GM12878 (cell line): ENCODE data around the gene DCAF6. TPM values are rescaled to one million over a fixed set of nuclear protein-coding genes. Genes with fewer than 3 reads are reported as not detected.

Experiments used
- ATAC-seq: fragments of 200-7000 bp; cut with Tn5 transposase; 3 replicates; pipeline ENCODE4 v1.9.1; 2020; ENCODE audit warnings: mild to moderate bottlenecking, moderate library complexity
- BruUV-seq: library from RNA; stranded (reverse); fragments of 400-500 nt; replicated peaks from 2 replicates; lab custom pipeline; 2021; lab: Mats Ljungman, UMichigan
- CTCF ChIA-PET: fragments of 300-600 bp; sonication (Branson Sonifier 250); formaldehyde crosslinking; extraction: SDS; loops from one replicate; lab custom pipeline; 2021; ENCODE audit warnings: inconsistent platforms; lab: Yijun Ruan, JAX
- POLR2A ChIA-PET: fragments of 350-600 bp; formaldehyde crosslinking; extraction: SDS; loops from one replicate; lab custom pipeline; 2021; ENCODE audit warnings: inconsistent platforms; lab: Charles Lee
- RAD21 ChIA-PET: fragments of 300-600 bp; sonication (Branson Sonifier 250); formaldehyde crosslinking; loops from one replicate; lab custom pipeline; 2023; ENCODE audit warnings: antibody characterized with exemption; ENCODE audit not compliant: unreplicated experiment; lab: Charles Lee
- SMC1A ChIA-PET: fragments of 300-600 bp; sonication (Branson Sonifier 250); formaldehyde crosslinking; loops from one replicate; lab custom pipeline; 2023; ENCODE audit not compliant: unreplicated experiment, uncharacterized antibody; lab: Charles Lee
- DNase-seq: peaks from one replicate; pipeline ENCODE4 v3.0.0-alpha.2; 2011; ENCODE audit warnings: low read depth, low spot score
- FAIRE-seq: peaks from 3 replicates; lab custom pipeline; 2011; peaks lifted over from hg19 to GRCh38; lab: Jason Lieb, UNC
- H2AFZ ChIP-seq: 2 replicates; pipeline ENCODE4 v1.6.0; 2011; ENCODE audit warnings: low read depth, low read length, control low read depth; ENCODE audit not compliant: control insufficient read depth
- H3K27ac ChIP-seq: 2 replicates; pipeline ENCODE4 v1.5.1; 2011; ENCODE audit warnings: control low read depth; ENCODE audit not compliant: control insufficient read depth, insufficient read depth
- H3K27me3 ChIP-seq, 2 experiments: replicated peaks in 1 of 2; 2 replicates each; pipeline versions ENCODE4 v1.6.0 to v1.6.1; 2011; ENCODE audit warnings: low read length in 1 of 2; ENCODE audit not compliant: control insufficient read depth in 2 of 2, insufficient read depth in 2 of 2
- H3K36me3 ChIP-seq, 2 experiments: 2 replicates each; pipeline ENCODE4 v1.5.1; 2011; ENCODE audit warnings: low read length in 1 of 2; ENCODE audit not compliant: control insufficient read depth in 2 of 2, insufficient read depth in 2 of 2
- H3K4me1 ChIP-seq: 2 replicates; pipeline ENCODE4 v1.6.1; 2011; ENCODE audit warnings: mild to moderate bottlenecking, low read length, moderate library complexity, mixed read lengths; ENCODE audit not compliant: control insufficient read depth, insufficient read depth
- H3K4me2 ChIP-seq: 2 replicates; pipeline ENCODE4 v1.6.0; 2011; ENCODE audit warnings: control low read depth; ENCODE audit not compliant: control insufficient read depth, insufficient read depth
- H3K4me3 ChIP-seq: fragments of 200-600 bp; sonication (generic); 2 replicates; pipeline ENCODE4 v1.5.1; 2016
- H3K79me2 ChIP-seq: 2 replicates; pipeline ENCODE4 v1.6.0; 2011; ENCODE audit warnings: low read length; ENCODE audit not compliant: control insufficient read depth, insufficient read depth
- H3K9ac ChIP-seq: 2 replicates; pipeline ENCODE4 v1.8.0; 2011; ENCODE audit warnings: low read length, control low read depth, mixed read lengths; ENCODE audit not compliant: control insufficient read depth, insufficient read depth
- H3K9me3 ChIP-seq: replicated peaks from 3 replicates; pipeline ENCODE4 v1.5.1; 2011; ENCODE audit warnings: mild to moderate bottlenecking, low read length; ENCODE audit not compliant: control insufficient read depth, insufficient read depth
- H4K20me1 ChIP-seq: 2 replicates; pipeline ENCODE4 v1.6.0; 2011; ENCODE audit not compliant: control insufficient read depth, insufficient read depth
- CBFB ChIP-seq: IDR thresholded peaks from 2 replicates; pipeline ENCODE4 v1.6.1; 2016; ENCODE audit warnings: antibody characterized with exemption, low read depth
- CBX3 ChIP-seq: fragments of 200-600 bp; sonication (generic); IDR thresholded peaks from 2 replicates; pipeline ENCODE4 v1.6.1; 2016; ENCODE audit warnings: low read depth, borderline replicate concordance
- ESRRA ChIP-seq: IDR thresholded peaks from 2 replicates; pipeline ENCODE4 v1.6.1; 2012; ENCODE audit warnings: mild to moderate bottlenecking, low read length, improper control_type of control experiment
- ETV6 ChIP-seq, 2 experiments: fragments of 450-650 bp in 1 of 2; IDR thresholded peaks in 1 of 2; conservative IDR thresholded peaks in 1 of 2; 2 replicates each; pipeline ENCODE4 v1.6.1; 2014; ENCODE audit warnings: antibody characterized with exemption in 1 of 2, borderline replicate concordance in 1 of 2, low read depth in 1 of 2, mild to moderate bottlenecking in 1 of 2, moderate library complexity in 1 of 2
- FOXK2 ChIP-seq: fragments of 450-650 bp; IDR thresholded peaks from 2 replicates; pipeline ENCODE4 v1.6.1; 2017; ENCODE audit warnings: mild to moderate bottlenecking, moderate library complexity
- LARP7 ChIP-seq: fragments of 450-650 bp; IDR thresholded peaks from 2 replicates; pipeline ENCODE4 v1.6.1; 2017; ENCODE audit warnings: mild to moderate bottlenecking
- MXI1 ChIP-seq: fragments of 150-350 bp; IDR thresholded peaks from 2 replicates; pipeline ENCODE4 v1.6.1; 2011; ENCODE audit warnings: low read depth, mild to moderate bottlenecking, inconsistent platforms, low read length, improper control_type of control experiment
- POLR2AphosphoS5 ChIP-seq: IDR thresholded peaks from 2 replicates; pipeline ENCODE4 v1.6.1; 2011; ENCODE audit warnings: mild to moderate bottlenecking, low read length, inconsistent platforms
- RB1 ChIP-seq: fragments of 450-650 bp; formaldehyde crosslinking; IDR thresholded peaks from 2 replicates; pipeline ENCODE4 v1.6.1; 2017; ENCODE audit warnings: mild to moderate bottlenecking, borderline replicate concordance
- SMAD1 ChIP-seq: fragments of 450-650 bp; IDR thresholded peaks from 2 replicates; pipeline ENCODE4 v1.6.1; 2018; ENCODE audit warnings: mild to moderate bottlenecking, low read depth; ENCODE audit not compliant: partially characterized antibody
- SREBF2 ChIP-seq: IDR thresholded peaks from 2 replicates; pipeline ENCODE4 v1.6.1; 2012; ENCODE audit warnings: mild to moderate bottlenecking, low read length
- SUPT20H ChIP-seq: IDR thresholded peaks from 2 replicates; pipeline ENCODE4 v1.6.1; 2011; ENCODE audit warnings: low read depth, mild to moderate bottlenecking, low read length, moderate library complexity, borderline replicate concordance; ENCODE audit not compliant: control insufficient read depth
- WRNIP1 ChIP-seq: IDR thresholded peaks from 2 replicates; pipeline ENCODE4 v1.6.1; 2011; ENCODE audit warnings: low read depth, low read length, improper control_type of control experiment, borderline replicate concordance
- ZZZ3 ChIP-seq: IDR thresholded peaks from 2 replicates; pipeline ENCODE4 v1.6.1; 2011; ENCODE audit warnings: low read depth; ENCODE audit not compliant: control insufficient read depth, insufficient read length
- WGBS: methylation state at CpG from one replicate; pipeline ENCODE4 v1.1.6; 2016; ENCODE audit warnings: low lambda C conversion rate; ENCODE audit not compliant: insufficient replicate concordance, insufficient coverage; ENCODE audit errors: missing lambda C conversion rate; 5-methylcytosine and 5-hydroxymethylcytosine counted together
- in situ Hi-C: fragments of 300-500 bp; cut with MboI; formaldehyde crosslinking; loops from 9 replicates; pipeline ENCODE4 v1.14.3; 2018; ENCODE audit warnings: mixed read lengths
- intact Hi-C: fragments of 100-400 bp; cut with micrococcal nuclease; formaldehyde crosslinking; loops from one replicate; pipeline ENCODE4 v1.14.2; 2022; ENCODE audit not compliant: unreplicated experiment
- polyA plus RNA-seq, 11 experiments: library from polyadenylated mRNA; depleted of rRNA in 4 of 11; unstranded in 6 of 11; stranded (reverse) in 5 of 11; fragments of >200 nt; fragmentation: Nextera tagmentation in 4 of 11; fragmentation: Illumina TruSeq in 1 of 11; extraction: Ambion mirVana in 4 of 11; extraction: Trizol in 1 of 11; gene quantifications; 1 replicate in 1 of 11; 2 replicates in 10 of 11; pipeline versions ENCODE4 v1.2.1 to v1.2.3, GENCODE V29; 2011 to 2016; ENCODE audit warnings: inconsistent platforms in 2 of 11, missing spikeins in 2 of 11, low read depth in 1 of 11
- total RNA-seq, 4 experiments: library from RNA; depleted of rRNA in 3 of 4; stranded (reverse); fragments of >200 nt in 3 of 4; fragmentation: Illumina TruSeq in 1 of 4; extraction: Trizol in 1 of 4; gene quantifications; 2 replicates each; pipeline versions ENCODE4 v1.2.1 to v1.2.3, GENCODE V29; 2013 to 2021
- TF ChIP-seq, protein P1 (sequence below): IDR thresholded peaks from 2 replicates; pipeline ENCODE4 v1.6.1; 2012; ENCODE audit warnings: improper control_type of control experiment, low read depth, low read length; ENCODE audit not compliant: insufficient replicate concordance
- TF ChIP-seq, protein P2 (sequence below), 3 experiments: IDR thresholded peaks in 2 of 3; conservative IDR thresholded peaks in 1 of 3; 2 replicates each; pipeline ENCODE4 v1.5.1; 2011; ENCODE audit warnings: low read depth in 3 of 3, low read length in 3 of 3, mild to moderate bottlenecking in 3 of 3, control low read depth in 2 of 3, moderate library complexity in 2 of 3, inconsistent platforms in 1 of 3, mixed read lengths in 1 of 3; ENCODE audit not compliant: control insufficient read depth in 2 of 3, insufficient read depth in 1 of 3; ENCODE audit errors: extremely low read depth in 1 of 3
- TF ChIP-seq, protein P3 (sequence below): fragments of 450-650 bp; IDR thresholded peaks from 2 replicates; pipeline ENCODE4 v1.6.1; 2014; ENCODE audit warnings: mild to moderate bottlenecking

DCAF6 gene
- total and polyA plus RNA-seq, 10 of the 15 experiments (the other 5 are each of a cell fraction or from before 2014, with no cell fraction given): 11.4 to 62.7 (median 33.0) TPM

DNA sequence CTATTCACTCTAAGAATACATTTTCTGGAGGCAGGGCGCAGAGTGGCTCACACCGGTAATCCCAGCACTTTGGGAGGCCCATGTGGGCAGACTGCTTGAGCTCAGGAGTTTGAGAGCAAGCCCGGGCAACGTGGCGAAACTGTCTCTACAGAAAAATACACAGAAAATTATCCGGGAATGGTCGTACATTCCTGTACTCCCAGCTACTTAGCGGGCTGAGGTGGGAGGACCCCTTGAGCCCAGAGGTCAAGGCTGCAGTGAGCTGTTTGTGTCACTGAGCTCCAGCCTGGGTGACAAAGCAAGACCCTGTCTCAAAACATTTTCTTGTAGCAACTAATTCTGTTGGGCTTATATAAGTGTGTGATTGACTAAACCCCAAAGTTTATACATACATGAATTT, 169.8 kb downstream of the DCAF6 start:
- WGBS: 34% methylated on average over 8 of the region's 8 CpGs
- no TSS peak for BruUV-seq
- no peaks in the 10 kb centered on the region for H3K4me1 ChIP-seq
- ChIA-PET CTCF (interaction anchor here (1.0 to 4.0 kb wide), 2 partner anchors 23 kb away, joined by 4 to 19 read pairs; no protein-coding TSS in a partner anchor), RAD21 (no interaction called here), SMC1A (no interaction called here), POLR2A (no interaction called here)
- H2AFZ ChIP-seq: no peak overlapping the region
- no peak overlapping the region for H3K4me3 ChIP-seq
- no peak overlapping the region for H3K4me2 ChIP-seq
- ATAC-seq (no peak), DNase-seq (no peak), FAIRE-seq (no peak)
- H3K79me2 ChIP-seq: no peaks in the 10 kb centered on the region
- no peak overlapping the region for H3K27ac ChIP-seq
- intact Hi-C loops (no loop called here), in situ Hi-C loops (no loop called here)
- H3K9me3 ChIP-seq: no peaks in the 10 kb centered on the region
- H4K20me1 ChIP-seq: no peaks in the 10 kb centered on the region
- H3K9ac ChIP-seq: no peak overlapping the region
- H3K36me3 ChIP-seq: no peaks in the 10 kb centered on the region
- H3K27me3 ChIP-seq: no peaks in the 10 kb centered on the region
- TF ChIP-seq ESRRA: no peak
- no peak for TF ChIP-seq ZZZ3
- no peak for TF ChIP-seq LARP7
- no peak for TF ChIP-seq WRNIP1
- TF ChIP-seq SMAD1: no peak
- TF ChIP-seq, protein P1, sequence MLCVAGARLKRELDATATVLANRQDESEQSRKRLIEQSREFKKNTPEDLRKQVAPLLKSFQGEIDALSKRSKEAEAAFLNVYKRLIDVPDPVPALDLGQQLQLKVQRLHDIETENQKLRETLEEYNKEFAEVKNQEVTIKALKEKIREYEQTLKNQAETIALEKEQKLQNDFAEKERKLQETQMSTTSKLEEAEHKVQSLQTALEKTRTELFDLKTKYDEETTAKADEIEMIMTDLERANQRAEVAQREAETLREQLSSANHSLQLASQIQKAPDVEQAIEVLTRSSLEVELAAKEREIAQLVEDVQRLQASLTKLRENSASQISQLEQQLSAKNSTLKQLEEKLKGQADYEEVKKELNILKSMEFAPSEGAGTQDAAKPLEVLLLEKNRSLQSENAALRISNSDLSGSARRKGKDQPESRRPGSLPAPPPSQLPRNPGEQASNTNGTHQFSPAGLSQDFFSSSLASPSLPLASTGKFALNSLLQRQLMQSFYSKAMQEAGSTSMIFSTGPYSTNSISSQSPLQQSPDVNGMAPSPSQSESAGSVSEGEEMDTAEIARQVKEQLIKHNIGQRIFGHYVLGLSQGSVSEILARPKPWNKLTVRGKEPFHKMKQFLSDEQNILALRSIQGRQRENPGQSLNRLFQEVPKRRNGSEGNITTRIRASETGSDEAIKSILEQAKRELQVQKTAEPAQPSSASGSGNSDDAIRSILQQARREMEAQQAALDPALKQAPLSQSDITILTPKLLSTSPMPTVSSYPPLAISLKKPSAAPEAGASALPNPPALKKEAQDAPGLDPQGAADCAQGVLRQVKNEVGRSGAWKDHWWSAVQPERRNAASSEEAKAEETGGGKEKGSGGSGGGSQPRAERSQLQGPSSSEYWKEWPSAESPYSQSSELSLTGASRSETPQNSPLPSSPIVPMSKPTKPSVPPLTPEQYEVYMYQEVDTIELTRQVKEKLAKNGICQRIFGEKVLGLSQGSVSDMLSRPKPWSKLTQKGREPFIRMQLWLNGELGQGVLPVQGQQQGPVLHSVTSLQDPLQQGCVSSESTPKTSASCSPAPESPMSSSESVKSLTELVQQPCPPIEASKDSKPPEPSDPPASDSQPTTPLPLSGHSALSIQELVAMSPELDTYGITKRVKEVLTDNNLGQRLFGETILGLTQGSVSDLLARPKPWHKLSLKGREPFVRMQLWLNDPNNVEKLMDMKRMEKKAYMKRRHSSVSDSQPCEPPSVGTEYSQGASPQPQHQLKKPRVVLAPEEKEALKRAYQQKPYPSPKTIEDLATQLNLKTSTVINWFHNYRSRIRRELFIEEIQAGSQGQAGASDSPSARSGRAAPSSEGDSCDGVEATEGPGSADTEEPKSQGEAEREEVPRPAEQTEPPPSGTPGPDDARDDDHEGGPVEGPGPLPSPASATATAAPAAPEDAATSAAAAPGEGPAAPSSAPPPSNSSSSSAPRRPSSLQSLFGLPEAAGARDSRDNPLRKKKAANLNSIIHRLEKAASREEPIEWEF: no peak
- no peak for TF ChIP-seq RB1
- TF ChIP-seq ETV6 (conservative IDR thresholded peaks at IDR 0.05 in 1 of 2, IDR thresholded peaks at IDR 0.05 in 1 of 2; ENCODE audit: borderline replicate concordance in 1 of 2, low read depth in 1 of 2): no peak
- TF ChIP-seq SUPT20H: no peak
- TF ChIP-seq, protein P2, sequence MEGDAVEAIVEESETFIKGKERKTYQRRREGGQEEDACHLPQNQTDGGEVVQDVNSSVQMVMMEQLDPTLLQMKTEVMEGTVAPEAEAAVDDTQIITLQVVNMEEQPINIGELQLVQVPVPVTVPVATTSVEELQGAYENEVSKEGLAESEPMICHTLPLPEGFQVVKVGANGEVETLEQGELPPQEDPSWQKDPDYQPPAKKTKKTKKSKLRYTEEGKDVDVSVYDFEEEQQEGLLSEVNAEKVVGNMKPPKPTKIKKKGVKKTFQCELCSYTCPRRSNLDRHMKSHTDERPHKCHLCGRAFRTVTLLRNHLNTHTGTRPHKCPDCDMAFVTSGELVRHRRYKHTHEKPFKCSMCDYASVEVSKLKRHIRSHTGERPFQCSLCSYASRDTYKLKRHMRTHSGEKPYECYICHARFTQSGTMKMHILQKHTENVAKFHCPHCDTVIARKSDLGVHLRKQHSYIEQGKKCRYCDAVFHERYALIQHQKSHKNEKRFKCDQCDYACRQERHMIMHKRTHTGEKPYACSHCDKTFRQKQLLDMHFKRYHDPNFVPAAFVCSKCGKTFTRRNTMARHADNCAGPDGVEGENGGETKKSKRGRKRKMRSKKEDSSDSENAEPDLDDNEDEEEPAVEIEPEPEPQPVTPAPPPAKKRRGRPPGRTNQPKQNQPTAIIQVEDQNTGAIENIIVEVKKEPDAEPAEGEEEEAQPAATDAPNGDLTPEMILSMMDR (IDR thresholded peaks at IDR 0.05 in 2 of 3, conservative IDR thresholded peaks at IDR 0.05 in 1 of 3; ENCODE audit: control insufficient read depth in 2 of 3, extremely low read depth in 1 of 3, insufficient read depth in 1 of 3, low read depth in 3 of 3, low read length in 3 of 3): no peak
- no peak for TF ChIP-seq CBFB
- TF ChIP-seq, protein P3, sequence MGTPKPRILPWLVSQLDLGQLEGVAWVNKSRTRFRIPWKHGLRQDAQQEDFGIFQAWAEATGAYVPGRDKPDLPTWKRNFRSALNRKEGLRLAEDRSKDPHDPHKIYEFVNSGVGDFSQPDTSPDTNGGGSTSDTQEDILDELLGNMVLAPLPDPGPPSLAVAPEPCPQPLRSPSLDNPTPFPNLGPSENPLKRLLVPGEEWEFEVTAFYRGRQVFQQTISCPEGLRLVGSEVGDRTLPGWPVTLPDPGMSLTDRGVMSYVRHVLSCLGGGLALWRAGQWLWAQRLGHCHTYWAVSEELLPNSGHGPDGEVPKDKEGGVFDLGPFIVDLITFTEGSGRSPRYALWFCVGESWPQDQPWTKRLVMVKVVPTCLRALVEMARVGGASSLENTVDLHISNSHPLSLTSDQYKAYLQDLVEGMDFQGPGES: no peak
- TF ChIP-seq CBX3: no peak
- no peak for TF ChIP-seq POLR2AphosphoS5
- TF ChIP-seq FOXK2: no peak
- no peak for TF ChIP-seq MXI1
- TF ChIP-seq SREBF2: no peak
